Measurements from ENCODE around the gene CR1. TPM values are rescaled to one million over a fixed set of nuclear protein-coding genes. Genes with fewer than 3 reads are reported as not detected.

Gene CR1
- total RNA-seq, 6 experiments from 2014 or later = not detected

DNA sequence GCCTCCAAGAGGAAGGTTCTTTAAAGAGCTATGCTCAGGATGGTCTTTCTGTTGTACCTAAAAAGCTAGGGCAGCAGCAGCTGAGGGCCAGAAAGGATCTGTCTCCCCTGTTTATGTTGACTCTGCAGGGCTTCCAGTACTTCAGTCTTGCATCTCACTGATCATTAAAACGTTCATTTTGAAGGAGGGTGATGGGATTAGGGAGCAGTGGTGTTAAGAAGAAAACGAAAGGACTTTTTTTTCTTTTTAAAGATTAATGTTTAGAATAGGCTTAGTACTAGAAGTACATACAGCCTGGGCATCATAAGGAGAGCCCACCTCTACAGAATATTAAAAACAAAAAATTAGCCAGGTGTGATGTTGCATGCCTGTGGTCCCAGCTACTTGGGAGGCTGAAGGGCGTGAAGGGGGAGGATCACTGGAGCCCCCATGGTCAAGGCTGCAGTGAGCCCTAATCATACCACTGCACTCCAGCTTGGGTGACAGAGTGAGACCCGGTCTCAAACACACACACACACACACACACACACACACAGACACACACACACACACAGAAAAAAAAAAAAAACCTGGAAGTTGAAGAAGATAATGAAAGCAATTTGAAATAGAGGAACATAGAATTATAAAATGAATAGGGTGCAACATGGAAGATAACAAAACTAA, 151.8 kb downstream of the CR1 start:
- no peak overlapping the region for H3K4me3 Mint-ChIP-seq
- no peaks in the 10 kb centered on the region for H3K36me3 Mint-ChIP-seq (ENCODE audit: low read depth)
- no peak for DNase-seq
- H3K9me3 Mint-ChIP-seq = no peaks in the 10 kb centered on the region
- no peak overlapping the region for H3K27ac Mint-ChIP-seq
- peaks cover 7% of the 10 kb centered on the region for H3K4me1 Mint-ChIP-seq (ENCODE audit: low read depth)
- TF ChIP-seq, protein P1, sequence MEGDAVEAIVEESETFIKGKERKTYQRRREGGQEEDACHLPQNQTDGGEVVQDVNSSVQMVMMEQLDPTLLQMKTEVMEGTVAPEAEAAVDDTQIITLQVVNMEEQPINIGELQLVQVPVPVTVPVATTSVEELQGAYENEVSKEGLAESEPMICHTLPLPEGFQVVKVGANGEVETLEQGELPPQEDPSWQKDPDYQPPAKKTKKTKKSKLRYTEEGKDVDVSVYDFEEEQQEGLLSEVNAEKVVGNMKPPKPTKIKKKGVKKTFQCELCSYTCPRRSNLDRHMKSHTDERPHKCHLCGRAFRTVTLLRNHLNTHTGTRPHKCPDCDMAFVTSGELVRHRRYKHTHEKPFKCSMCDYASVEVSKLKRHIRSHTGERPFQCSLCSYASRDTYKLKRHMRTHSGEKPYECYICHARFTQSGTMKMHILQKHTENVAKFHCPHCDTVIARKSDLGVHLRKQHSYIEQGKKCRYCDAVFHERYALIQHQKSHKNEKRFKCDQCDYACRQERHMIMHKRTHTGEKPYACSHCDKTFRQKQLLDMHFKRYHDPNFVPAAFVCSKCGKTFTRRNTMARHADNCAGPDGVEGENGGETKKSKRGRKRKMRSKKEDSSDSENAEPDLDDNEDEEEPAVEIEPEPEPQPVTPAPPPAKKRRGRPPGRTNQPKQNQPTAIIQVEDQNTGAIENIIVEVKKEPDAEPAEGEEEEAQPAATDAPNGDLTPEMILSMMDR (IDR thresholded peaks at IDR 0.05) = no peak
- H3K27me3 Mint-ChIP-seq (ENCODE audit: insufficient read depth) = peaks cover 19% of the 10 kb centered on the region

DNA sequence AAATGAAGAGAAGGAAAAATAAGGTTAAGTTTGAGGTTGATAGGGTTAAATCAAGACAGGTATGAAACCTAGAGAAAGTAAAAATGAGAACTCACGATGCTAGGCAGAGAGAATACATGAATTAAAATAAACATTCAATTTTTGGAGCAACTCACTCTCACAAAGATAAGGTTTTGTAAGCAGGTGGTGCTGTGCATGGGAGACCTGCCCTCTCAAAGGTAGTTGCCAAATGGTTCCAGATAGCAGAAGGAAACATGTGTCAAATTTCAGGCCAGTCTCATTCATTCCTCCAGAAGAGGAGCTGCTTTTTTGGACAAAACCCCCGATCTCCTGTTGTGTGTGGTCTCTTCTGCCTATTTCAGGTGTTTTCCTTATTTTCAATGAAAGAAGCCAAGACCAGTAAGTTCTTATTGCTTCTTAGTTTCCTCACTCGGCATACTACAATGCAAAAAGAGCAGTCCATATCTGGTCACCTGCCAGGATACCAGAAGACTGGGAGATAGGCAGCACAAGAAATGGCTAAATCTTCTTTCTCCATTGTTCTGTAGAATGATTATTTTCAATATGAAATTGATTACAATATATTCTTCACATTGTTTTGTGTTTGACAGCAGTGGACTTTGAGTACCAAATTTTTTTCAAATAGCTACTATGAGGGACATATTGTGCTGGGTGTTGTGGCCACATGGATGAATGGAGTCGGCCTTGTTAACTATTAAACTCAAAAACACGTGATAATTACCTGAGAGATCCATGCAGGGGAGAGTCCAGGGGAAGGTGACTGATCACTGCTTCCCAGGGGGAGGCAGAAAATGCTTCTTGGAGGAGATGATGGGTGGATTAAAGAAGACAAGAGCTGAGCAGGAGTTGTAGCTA, 152.6 kb downstream of the CR1 start:
- no peak overlapping the region for H3K4me3 Mint-ChIP-seq
- H3K4me1 Mint-ChIP-seq (ENCODE audit: low read depth) = peaks cover 7% of the 10 kb centered on the region
- H3K27me3 Mint-ChIP-seq (ENCODE audit: insufficient read depth) = peaks cover 19% of the 10 kb centered on the region
- no peak for DNase-seq
- H3K9me3 Mint-ChIP-seq = no peaks in the 10 kb centered on the region
- TF ChIP-seq, protein P1 (IDR thresholded peaks at IDR 0.05) = no peak
- H3K36me3 Mint-ChIP-seq (ENCODE audit: low read depth) = no peaks in the 10 kb centered on the region
- no peak overlapping the region for H3K27ac Mint-ChIP-seq

DNA sequence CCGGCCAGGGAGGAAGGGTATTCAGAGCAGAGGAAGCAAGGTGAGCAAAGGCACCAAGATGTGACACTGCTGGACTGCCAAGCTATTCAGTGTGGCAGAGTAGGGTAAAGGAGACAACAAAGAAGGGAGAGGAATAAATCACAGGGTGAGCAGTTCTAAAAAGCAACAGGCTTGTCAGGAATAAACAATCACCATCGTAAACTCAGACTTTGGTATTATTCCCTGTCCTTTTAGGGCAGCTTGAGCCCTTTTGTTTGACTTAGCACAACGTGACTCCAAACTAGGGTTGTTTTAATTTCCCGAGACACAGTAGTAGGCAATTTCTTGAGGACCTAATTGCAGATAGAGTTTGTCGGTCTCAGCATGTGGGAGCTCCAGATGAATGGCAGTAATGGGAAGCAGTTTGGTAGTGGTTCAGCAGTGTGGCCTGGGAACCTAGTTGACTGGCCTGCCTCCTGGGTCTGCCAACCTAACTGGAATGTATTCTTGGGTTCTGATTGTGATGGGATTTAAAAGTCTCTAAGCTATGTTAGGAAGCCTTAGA, 153.3 kb downstream of the CR1 start:
- peaks cover 5% of the 10 kb centered on the region for H3K4me1 Mint-ChIP-seq (ENCODE audit: low read depth)
- peaks cover 17% of the 10 kb centered on the region for H3K27me3 Mint-ChIP-seq (ENCODE audit: insufficient read depth)
- no peak for DNase-seq
- H3K4me3 Mint-ChIP-seq = no peak overlapping the region
- H3K9me3 Mint-ChIP-seq = no peaks in the 10 kb centered on the region
- TF ChIP-seq, protein P1 (IDR thresholded peaks at IDR 0.05) = no peak
- no peaks in the 10 kb centered on the region for H3K36me3 Mint-ChIP-seq (ENCODE audit: low read depth)
- H3K27ac Mint-ChIP-seq = no peak overlapping the region

DNA sequence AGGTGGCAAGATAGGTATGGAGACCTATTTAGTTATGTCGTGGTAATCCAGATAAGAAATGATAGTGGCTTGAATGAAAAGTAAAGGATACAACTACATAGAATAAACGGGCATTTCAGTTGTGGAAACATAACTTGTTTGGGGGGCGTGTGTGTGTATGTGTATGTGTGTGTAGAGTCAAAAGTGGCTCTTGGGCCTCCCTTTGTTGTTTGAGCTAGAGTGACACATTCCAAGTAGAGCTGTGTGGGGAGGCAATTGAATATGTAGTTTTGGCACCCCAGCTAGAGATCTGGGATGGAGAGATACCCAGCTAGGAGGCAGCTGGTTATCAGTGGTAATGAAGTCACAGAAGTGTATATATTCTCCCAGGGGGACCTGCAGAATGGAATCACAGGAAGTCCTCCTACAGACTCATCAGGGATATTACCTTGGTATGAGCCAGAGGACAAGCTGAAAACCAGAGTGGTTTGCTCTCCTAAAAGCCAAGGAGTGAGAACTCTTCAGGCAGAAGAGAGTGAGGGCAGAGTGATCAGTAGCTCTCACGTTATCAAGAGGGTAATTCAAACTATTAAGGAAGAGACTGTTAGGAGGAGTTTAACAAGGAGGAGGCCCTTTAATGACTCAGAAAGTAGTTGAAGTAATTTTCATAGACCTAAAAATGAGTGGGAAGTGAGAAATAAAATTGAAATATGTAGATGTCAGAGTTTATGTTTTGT, 154.1 kb downstream of the CR1 start:
- no peak overlapping the region for H3K4me3 Mint-ChIP-seq
- H3K27me3 Mint-ChIP-seq (ENCODE audit: insufficient read depth) = peaks cover 15% of the 10 kb centered on the region
- no peaks in the 10 kb centered on the region; the same call in 1 of the 2 replicates for H3K4me1 Mint-ChIP-seq (ENCODE audit: low read depth)
- no peak overlapping the region for H3K27ac Mint-ChIP-seq
- no peaks in the 10 kb centered on the region for H3K9me3 Mint-ChIP-seq
- TF ChIP-seq, protein P1 (IDR thresholded peaks at IDR 0.05) = no peak
- no peaks in the 10 kb centered on the region for H3K36me3 Mint-ChIP-seq (ENCODE audit: low read depth)
- no peak for DNase-seq

DNA sequence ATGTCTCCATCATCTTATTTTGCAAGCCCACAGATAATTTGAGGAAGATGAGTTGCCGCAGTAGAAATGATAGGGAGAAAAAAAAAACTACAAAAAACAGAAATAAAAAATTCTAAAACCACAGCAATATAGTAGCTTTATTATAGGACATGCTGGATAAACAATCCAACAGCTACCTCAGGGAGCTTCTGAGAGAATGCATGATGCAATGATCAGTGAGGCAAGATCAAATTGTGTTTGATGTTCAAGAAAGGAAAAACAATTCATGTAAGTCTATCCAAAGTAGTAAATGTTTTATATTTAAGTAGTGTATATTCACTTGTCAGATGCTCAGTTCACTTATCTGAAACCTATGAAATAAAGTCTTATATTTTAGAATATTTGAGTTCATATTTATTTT, 155.6 kb downstream of the CR1 start:
- no peaks in the 10 kb centered on the region; the same call in 1 of the 2 replicates for H3K4me1 Mint-ChIP-seq (ENCODE audit: low read depth)
- peaks cover 13% of the 10 kb centered on the region for H3K27me3 Mint-ChIP-seq (ENCODE audit: insufficient read depth)
- H3K36me3 Mint-ChIP-seq (ENCODE audit: low read depth) = no peaks in the 10 kb centered on the region
- TF ChIP-seq, protein P1 (IDR thresholded peaks at IDR 0.05) = no peak
- no peak overlapping the region for H3K27ac Mint-ChIP-seq
- no peak for DNase-seq
- H3K9me3 Mint-ChIP-seq = no peaks in the 10 kb centered on the region
- no peak overlapping the region for H3K4me3 Mint-ChIP-seq
